Stimulated activated CD4-positive, alpha-beta T cell treated with anti-CD3 and anti-CD28 coated beads, Interleukin-4, amount 100 ng/mL, for 24 hours (primary cell): ENCODE measurements around the gene HOXC11.

Experiments used
- DNase-seq: peaks from one replicate; pipeline ENCODE4 v3.0.0-alpha.2; 2020

The HOXC11 gene

DNA sequence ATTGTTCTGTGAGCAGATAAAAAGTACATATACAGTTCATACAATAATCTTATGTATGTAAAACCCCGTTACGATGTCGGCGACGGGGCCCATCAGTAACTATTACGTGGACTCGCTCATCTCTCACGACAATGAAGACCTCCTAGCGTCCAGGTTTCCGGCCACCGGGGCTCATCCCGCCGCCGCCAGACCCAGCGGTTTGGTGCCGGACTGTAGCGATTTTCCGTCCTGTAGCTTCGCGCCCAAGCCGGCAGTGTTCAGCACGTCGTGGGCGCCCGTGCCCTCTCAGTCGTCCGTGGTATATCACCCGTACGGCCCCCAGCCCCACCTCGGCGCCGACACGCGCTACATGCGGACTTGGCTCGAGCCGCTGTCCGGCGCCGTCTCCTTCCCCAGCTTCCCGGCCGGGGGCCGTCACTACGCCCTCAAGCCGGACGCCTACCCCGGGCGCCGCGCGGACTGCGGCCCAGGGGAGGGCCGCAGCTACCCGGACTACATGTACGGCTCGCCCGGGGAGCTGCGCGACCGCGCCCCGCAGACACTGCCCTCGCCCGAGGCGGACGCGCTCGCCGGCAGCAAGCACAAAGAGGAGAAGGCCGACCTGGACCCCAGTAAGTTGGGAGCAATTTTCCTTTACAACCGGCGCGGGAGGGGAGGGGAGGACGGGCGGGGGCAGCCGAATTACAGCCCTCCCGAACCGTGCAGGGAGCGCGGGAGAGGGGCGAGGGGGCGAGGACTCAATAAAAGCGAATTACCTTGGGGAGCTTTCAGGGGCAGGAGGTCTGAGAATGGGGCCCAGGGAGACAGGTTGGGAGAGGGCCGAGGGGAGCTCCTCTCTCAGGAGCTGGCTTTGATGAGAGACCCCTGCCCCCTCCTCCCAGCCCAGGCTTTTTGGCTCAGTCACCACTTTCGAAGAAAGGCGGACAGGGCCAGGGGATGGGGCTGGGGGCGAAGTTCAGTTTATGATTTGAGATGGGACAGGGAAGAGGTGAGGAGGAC lies 27.5 kb downstream of the HOXC11 start, which contains the start of gene HOXC9:
Gene HOXC9, plus strand, starts transcription at position 46 of the 999 bp plus-strand sequence. Its CDS starts 28 bp downstream, at position 74.
- no peak for DNase-seq

DNA sequence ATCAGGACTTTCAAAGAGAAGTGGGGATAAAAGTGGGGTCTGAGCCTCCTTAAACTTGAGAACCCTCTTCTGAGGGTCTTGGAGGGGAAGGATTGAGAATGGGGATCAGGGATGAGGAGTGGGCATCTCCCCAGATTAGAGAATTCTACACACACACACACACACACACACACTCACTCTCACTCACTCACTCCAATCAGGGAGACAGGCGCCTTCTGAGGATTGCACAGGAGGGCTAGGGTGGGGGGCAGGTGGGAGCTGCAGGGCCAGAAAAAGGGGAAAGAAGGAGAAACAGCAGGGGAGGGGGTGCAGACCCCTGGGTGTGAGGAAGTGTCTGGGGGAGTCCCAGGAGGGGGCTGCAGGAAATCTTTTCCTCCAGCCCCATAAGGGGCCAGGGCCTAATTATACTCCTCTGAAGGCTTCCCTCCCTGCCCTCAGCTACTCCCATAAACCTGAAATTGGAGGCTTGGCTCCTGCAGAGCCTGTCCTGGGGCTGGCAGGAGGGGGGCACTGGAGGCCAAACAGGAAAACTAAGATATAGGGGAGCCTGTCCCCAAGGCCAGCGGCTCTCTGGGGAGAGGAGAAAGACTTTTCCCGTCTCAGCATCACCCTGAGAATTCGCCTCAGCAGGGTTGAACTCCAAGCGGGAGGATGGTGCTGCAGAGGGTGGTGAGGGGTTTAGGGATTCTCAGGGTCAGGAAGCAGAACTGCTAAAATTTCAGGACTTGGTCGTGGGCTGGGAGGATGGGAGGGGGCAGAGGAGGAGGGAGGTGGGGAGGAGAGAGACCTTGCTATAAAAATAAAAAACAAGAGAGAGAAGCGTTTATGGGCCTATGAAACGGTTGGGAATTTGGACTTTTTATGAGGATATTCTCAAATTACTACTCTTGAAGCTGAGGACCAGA lies 28.6 kb downstream of the HOXC11 start:
- no peak for DNase-seq

DNA sequence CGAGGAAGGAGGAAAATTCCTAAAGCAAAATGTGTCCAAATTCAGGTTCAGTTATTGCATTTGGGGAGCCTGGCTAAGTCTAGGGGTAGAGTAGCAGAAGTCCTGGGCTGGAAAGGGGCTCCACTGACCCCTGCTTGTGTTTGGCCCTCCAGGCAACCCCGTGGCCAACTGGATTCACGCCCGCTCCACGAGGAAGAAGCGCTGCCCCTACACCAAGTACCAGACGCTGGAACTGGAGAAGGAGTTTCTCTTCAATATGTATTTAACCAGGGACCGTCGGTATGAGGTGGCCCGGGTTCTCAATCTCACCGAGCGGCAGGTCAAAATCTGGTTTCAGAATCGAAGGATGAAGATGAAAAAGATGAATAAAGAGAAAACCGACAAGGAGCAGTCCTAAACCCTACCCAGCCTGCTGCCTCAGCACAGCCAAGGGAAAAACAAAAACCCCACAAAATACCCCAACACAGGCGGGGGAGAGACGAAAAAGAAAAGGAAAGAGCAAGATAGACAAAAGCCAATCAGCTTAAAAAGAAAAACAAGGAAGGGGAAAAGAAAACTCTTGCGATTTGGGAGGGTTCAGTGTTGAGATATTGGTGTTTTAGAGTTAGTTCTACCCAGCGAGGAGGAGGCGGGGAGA lies 29.5 kb downstream of the HOXC11 start:
- no peak for DNase-seq

DNA sequence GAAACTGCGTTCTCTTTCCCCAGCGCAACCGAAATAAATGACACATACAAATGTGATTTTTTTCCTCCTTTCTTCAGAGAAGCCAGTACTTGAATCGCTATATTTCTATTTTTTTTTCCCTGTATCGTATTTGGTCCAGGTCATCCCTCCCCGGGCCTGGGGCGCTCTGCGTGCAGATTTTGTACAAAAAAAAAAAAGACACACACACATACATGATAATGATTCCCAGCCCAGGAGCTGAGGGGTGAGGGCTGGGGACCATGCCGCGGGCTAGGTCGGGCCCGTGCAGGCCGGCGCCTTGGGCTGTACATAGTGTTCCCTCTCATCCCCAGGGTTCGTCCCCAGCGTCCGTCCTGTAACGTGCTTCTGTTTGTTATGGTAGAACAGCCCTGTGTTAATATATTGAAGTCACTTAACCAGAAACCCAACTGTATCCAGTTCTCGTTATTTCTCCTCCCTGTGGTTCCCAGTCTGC lies 30.0 kb downstream of the HOXC11 start:
- DNase-seq = no peak

DNA sequence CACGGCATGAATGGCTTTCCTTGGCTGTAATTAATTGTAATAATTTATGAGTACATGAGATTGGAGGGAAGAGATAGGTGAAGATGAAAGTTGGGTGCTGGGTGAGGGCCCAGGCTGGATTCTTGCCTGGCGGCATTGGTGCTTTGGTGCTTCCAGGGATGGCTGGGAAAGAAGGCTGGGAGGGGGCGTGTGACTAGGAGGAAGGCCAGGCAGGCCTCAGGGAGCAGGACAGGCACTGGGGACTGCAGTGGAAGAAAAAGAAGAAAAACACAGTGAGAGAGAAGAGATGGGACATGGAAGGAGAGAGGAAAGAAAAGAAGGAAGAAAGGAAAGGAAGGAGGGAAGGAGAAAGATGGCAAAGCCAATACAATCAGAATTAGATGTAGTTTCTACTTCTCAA lies 30.7 kb downstream of the HOXC11 start:
- no peak for DNase-seq

DNA sequence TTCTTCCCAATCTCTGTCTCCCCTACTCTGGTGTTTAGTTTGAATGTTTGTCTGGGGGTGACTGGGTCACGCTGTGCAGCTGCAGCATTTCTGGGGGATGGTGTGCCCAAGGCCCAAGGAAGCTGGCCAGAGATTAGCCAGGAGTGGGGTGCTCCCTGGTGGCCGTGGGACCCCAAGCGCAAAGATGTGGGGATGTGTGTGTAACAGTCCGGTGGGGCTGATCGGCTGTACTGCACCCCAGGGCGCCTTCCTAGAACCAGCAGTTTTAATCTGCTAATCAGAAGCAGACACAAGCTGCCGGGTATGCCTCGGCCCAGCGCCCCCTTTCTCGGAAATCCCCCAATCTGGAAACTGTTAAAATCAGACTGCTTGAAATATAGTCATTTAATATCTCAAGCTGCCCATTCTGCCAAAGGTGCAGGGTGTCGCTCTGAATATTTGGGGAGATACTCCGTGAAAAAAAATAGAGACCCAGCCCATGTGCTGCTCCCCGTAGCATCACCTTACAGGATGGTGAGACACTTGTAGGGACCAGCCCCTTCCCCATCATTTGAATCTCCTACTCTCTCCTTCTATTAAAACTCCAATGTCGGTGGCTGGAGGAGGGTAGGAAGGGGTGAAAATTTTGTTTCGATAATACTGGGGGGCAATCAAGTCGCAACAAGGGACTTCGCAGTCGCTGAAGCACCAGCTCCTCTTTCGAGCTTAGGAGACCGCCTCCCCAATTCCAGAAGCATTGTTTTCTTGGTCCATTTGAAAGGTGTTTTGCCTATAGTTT lies 31.3 kb downstream of the HOXC11 start:
- DNase-seq = no peak

DNA sequence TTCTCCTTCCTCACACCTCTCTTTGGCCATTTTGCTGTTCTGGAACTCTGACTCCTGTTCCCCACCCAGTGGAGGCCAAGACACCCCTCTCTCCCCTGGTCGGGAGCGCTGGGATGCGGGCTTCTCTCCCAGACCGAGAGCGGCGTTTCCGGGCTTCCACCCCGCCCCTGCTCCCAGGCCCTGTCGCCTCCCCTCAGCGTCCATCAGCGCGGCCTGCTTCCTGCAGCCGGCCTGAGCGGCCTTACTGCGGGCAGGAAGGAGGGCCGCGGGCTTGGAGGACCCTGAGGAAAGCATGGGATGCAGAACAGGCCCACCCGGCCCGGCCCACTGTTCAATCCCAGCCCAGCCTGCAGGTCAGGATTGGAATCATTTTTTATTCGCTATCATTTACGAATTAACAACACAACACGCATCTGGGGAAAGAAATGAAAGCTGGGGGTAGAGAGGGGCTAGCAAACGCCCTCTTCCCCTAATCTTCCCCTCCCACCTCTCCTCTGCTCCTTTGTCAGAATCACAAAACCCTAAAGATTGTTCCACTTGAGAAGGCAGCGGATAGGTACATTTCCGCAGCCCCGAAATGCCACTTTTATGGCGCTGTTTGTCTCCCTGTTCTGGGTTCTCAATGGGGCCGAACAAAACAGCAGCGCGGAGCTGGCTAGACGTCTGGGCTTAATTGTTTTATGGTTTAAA lies 32.1 kb downstream of the HOXC11 start:
- DNase-seq = no peak

DNA sequence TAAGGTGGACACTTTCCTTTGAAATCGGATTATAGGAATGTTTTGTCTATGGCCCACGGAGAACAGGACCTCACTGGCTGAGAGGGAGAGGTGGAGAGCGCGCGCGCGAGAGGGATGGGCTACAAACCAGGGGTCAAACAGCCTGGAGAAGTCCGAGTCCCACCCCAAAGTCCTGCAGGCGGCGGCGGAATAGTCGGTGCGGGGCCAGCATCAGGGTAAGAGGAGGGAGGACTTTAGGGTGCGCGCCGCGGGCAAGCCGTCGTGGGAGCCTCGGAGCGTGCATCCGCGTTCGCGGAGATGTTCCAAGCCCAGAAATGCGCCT lies 32.6 kb downstream of the HOXC11 start:
- no peak for DNase-seq

DNA sequence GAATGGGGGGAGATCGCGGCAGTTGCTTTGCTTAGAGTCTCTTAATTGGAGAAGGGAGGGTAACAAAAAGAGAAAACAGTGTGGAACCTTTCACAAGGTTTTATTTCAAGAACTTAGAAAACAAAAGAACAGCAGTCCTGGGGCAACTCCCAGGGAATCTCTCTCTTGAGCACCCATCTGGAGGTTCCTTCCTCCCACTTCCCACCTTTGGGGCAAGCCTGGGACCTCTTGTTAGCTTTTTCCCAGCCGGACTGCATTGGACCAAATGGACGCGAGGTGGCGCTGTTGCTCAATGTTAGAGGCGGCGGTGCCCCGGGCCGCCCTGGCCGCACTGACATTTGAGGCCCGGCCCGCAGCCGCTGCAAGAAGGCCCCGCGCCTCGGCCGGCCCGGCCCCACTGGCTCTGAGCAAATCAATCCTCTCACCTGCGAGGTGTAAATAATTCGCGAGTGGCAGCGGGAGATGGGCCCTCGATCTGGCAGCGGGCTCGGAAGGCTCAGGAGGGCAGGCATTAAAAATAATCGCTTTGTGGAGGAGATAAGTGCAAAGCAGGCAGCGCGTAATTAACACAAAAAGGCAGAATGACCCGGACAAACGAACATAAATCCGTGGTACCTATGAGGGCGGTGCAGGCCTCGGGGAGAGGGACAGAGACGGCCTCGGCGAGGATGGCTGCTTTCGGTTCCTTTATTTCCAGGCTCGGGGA lies 33.1 kb downstream of the HOXC11 start:
- DNase-seq = peak; percentile 87

DNA sequence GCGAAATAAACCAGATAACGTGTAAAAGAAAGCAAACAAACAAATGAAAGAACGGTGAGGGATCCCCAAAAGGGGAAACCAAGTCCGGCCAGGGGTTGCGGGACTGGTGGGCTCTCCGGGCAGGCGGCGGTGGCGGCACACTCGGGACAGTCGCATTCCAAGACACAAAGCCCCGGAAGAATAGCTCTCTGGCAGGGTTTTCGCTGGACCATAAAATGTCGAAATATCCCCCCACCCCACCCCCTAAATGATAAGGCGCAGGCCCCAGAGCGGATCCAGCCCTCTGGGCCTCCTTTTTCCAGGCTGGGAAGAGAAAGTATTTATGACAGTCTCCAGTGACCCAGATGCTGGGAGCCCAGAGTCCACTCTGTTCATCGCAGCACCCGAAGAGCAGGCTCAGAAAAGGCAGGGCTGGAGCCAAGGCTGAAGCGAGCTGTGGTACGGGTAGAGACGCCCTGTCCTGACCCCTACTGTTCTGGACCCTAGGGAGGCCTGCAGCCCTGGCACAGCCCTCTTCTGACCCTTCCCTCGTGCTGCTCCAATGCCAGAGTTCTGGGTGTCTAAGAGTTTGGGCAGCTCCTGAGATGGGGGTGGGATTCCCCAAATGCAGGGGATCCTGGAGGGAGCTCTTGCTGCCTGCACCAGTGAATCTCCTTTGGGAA lies 33.8 kb downstream of the HOXC11 start:
- no peak for DNase-seq

DNA sequence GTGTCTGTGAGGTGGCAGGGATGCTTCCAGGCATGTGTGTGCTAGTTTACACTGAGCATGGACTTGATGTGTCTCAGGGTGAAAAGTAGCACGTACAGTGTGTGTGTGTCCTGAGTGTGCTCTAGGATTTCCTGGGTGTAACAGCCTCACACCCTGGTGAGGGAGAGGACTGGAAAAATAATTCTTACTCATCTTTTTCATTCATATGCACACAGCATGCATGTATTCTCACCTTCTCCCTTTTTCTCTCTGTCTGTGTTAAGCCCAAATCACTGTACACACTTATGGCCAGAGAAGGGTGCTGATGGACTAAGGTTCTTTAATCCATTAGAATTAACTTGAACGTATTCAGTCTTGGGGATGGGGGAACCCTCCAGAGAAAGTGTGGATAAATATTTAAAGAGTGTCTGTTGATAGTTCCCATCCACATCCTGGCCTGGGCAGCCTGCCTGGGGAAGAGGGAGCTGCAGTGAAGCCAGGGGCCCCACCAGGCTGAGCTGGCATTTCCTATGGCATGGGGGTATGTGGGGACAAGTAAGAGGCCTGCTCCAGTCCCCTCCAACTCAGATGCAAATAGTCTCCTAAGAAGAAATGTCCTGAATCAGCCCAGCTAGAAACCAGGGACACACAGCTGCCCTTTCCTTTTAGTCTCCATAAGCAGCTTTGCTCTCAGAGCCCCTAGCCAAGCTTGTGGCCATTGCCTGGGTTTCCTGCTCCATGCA lies 34.8 kb downstream of the HOXC11 start:
- DNase-seq = no peak

DNA sequence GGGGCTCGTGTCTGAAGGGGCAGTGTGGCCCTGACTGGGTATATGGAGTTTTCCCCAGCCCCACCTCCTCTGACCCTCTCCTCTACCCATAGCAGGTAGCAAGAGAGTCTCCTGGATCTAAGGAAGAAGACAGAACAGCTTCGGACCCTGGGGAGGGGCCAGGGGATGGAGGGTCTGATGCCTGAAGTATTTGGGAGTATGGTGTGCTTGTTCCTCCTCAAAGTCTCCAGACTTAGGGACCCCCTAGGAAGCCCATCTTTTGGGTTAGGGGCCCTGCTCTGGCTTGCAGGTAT lies 35.3 kb downstream of the HOXC11 start:
- DNase-seq = no peak

DNA sequence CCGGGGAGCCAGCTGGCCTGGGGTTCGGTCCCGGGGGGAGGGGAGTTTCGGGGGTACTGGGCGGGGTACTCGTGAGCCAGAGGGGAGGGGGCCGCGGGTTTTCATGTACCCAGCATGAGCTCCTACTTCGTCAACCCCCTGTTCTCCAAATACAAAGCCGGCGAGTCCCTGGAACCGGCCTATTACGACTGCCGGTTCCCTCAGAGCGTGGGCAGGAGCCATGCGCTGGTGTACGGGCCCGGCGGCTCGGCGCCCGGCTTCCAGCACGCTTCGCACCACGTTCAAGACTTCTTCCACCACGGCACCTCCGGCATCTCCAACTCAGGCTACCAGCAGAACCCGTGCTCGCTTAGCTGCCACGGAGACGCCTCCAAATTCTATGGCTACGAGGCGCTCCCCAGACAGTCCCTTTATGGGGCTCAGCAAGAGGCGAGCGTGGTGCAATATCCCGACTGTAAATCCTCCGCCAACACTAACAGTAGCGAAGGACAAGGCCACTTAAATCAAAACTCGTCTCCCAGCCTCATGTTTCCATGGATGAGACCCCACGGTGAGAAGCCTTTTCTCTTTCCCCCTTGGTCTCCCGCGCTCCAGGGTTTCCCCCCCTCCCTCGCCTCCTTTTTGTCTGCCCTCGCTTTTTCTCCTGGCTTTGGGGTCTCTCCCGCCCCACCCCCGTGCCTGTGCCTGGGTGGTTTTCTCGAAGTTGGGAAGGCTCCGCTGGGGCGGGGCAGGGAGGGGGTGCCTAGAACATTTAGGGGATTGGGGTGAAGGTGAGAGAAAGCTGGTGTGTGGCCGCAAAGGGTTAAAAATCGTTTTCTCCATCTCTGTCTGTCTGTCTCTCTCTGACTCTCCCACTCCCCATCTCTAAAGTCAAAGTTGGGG lies 36.5 kb downstream of the HOXC11 start:
- peak; percentile 28 for DNase-seq

DNA sequence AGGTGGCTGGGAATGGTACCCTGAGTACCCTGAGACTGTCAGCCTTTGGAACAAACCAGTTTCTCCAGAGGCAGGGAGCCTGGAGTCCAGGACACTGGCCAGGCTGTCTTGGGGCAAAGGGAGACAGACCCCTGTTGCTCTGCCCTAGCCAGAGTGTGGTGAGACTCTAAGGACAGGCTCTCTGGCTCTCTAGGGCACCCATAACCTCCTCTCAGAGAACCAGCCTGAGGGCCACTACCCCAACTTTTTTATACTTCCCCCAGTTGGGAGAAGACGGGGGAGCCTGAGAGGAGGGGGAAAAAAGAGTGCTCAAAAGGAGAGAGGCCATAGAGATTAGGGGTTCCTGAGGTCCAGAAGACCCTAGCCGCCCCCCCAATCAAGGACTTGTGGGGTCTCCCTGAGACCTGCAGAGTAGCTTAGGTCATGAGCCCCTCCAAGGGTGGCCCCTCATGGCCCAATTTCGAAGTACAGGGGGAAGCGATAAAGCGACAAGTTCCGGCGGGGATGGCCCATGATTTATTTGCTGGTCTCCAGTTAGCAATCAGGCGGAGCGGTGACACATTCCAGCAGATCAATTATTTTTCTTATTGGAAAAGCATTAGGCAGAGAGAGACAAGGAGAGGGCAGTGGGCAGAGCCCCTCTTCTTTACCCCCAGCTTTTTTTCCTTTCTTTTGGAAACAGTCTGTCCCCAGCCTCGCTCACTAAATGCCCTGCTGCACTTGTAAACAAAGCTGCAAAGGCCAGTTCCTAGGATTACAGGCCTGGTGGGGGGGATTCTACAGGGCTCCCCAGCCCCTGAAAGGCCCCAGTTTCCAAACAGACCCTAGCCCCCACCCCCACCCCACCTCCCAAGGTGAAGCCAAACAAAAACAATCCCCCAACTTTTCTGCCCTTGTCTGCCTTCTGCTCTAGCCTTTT lies 37.4 kb downstream of the HOXC11 start:
- no peak for DNase-seq

DNA sequence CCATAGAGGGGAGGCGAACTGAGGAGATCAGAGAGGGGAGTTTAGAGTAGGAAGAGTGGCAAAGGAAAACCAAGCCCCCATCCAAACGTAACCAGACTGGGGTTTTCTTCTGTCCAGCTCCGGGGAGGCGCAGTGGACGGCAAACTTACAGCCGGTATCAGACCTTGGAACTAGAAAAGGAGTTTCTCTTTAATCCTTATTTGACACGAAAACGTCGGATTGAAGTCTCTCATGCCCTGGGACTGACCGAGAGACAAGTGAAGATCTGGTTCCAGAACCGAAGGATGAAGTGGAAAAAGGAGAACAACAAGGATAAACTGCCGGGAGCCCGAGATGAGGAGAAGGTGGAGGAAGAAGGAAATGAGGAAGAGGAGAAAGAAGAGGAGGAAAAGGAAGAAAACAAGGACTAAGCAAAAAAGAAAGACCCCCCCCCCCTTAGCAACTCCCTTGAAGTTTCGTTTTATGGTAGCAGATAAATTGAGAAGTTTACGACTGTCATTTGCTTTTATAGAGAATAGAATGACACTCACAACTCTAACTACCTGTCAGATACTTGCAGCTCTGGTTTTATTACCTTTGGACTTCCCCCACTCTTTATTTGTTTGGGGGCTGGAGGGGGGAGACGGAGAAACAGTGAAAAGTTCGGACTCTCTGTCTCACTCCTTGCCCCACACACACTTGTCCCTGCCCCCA lies 38.2 kb downstream of the HOXC11 start:
- DNase-seq = no peak

DNA sequence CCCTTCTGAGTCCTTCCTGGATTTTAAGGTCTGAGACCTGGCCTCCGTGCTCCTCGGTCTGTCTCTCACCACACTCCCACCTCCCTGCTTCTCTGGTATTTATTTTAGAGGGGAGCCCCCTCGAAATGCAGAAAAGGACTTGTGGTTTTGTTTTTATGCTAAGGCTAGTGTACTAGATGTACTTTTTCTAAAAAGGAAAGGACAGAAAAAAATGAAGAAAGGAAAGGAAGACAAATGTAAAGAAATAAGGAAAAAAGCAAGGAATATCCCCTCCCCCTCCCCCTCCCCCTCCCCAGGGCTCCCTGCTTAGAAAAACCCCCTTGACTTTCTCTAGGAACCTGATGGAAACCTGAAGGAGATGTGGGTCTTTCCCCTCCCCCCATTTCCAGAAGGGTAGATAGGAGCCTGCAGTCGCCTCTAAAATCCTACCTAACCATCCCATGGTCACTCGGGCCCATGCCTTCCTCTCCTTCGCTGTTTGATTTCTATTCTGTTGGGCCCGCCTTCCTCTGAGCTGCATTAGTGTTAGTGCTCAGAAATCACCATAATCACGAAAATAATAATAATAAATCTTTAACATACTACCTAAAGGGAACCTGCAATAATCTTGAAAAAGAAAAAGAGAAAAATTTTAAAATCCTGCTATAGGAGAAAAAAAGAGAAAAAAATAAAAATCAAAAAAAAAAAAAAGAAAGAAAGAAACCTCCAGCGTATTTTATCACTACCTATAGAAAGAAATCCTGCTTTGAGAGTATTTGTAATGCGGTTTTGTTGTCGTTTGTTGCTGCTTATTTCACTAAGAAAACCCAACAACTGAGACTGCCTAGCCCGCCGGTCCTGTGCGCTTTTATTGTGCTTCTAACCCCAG lies 39.0 kb downstream of the HOXC11 start:
- no peak for DNase-seq
